WERI-Rb-1 (cell line): Measurements from ENCODE around the gene TSKU.

Source experiments
- DNase-seq: peaks from one replicate; pipeline ENCODE4 v3.0.0-alpha.2; 2020
- H3K27ac ChIP-seq: fragments of 250-450 bp; sonication (Bioruptor Pico); 2 replicates; pipeline ENCODE4 v1.5.1; 2020; ENCODE audit warnings: mild to moderate bottlenecking, moderate library complexity
- H3K27me3 ChIP-seq: fragments of 250-450 bp; sonication (Bioruptor Pico); 2 replicates; pipeline ENCODE4 v1.5.1; 2021; ENCODE audit warnings: mild to moderate bottlenecking, low read depth, moderate library complexity; ENCODE audit not compliant: insufficient read depth, severe bottlenecking
- H3K36me3 ChIP-seq: fragments of 250-450 bp; sonication (Bioruptor Pico); 2 replicates; pipeline ENCODE4 v1.5.1; 2020; ENCODE audit warnings: mild to moderate bottlenecking, moderate library complexity
- H3K4me3 ChIP-seq: 2 replicates; pipeline ENCODE4 v1.5.1; 2011; ENCODE audit warnings: low read depth, mild to moderate bottlenecking, control low read depth, low read length
- H3K9me3 ChIP-seq: fragments of 250-450 bp; sonication (Bioruptor Pico); 2 replicates; pipeline ENCODE4 v1.5.1; 2021; ENCODE audit warnings: mild to moderate bottlenecking, moderate library complexity; ENCODE audit not compliant: severe bottlenecking
- CTCF ChIP-seq: IDR thresholded peaks from 2 replicates; pipeline ENCODE4 v1.5.1; 2011; ENCODE audit warnings: low read depth, mild to moderate bottlenecking, control low read depth, inconsistent platforms, low read length

The TSKU gene

GRCh38 chr11:76841923-76842452 is 58.8 kb downstream of the TSKU start:
- Histone ChIP-seq H3K36me3 (no peaks in the 10 kb centered on the region), H3K27me3 (no peaks in the 10 kb centered on the region), H3K9me3 (no peaks in the 10 kb centered on the region), H3K4me3 (no peak overlapping the region), H3K27ac (no peak overlapping the region)
- TF ChIP-seq CTCF = no peak
- DNase-seq = no peak

GRCh38 chr11:76843907-76844306 is 60.8 kb downstream of the TSKU start:
- TF ChIP-seq CTCF = no peak
- Histone ChIP-seq H3K27ac (no peak overlapping the region), H3K36me3 (no peaks in the 10 kb centered on the region), H3K27me3 (no peaks in the 10 kb centered on the region), H3K4me3 (no peak overlapping the region), H3K9me3 (no peaks in the 10 kb centered on the region)
- no peak for DNase-seq

- DNase-seq = no peak
- no peak for TF ChIP-seq CTCF
- Histone ChIP-seq H3K36me3 (no peaks in the 10 kb centered on the region), H3K27ac (no peak overlapping the region), H3K27me3 (no peaks in the 10 kb centered on the region), H3K4me3 (no peak overlapping the region), H3K9me3 (no peaks in the 10 kb centered on the region)
Measured at GRCh38 chr11:76844511-76844910, 61.4 kb downstream of the TSKU start.

DNA sequence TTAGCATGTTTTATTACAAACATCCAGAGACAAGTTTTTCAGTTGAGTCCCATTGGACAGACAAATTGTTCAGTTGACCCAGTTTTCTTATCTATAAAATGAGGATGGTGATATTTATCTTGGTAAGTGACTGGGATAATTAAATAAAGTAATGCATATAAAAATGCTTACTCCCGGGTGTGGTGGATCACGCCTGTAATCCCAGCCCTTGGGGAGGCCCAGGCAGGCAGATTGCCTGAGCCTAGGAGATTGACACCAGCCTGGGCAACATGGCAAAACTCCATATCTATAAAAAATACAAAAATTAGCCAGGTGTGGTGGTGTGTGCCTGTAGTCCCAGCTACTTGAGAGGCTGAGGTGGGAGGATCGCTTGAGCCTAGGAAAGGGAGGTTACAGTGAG is 61.9 kb downstream of the TSKU start:
- H3K27me3 ChIP-seq = no peaks in the 10 kb centered on the region
- no peaks in the 10 kb centered on the region for H3K9me3 ChIP-seq
- DNase-seq = no peak
- H3K36me3 ChIP-seq = no peaks in the 10 kb centered on the region
- no peak overlapping the region for H3K27ac ChIP-seq
- no peak for TF ChIP-seq CTCF
- no peak overlapping the region for H3K4me3 ChIP-seq

DNA sequence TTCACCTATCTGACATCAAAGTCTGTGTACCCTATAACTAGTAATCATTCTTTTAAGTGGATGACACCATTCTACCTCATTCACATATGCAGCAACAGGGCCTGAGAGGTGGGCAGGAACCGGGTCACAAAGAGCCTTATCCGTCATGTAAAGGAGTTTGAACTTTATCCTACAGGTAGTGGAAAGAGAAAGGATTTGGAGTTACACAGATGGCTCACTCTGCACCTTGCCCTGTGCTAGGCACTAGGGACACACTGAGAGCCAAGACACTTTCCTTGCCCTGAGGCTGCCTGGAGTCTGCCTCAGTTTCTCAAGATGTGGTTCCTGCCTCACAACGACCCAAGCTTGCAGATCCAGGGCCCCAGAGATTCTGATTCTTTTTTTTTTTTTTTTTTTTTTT is 63.3 kb downstream of the TSKU start:
- no peaks in the 10 kb centered on the region for H3K36me3 ChIP-seq
- no peak overlapping the region for H3K4me3 ChIP-seq
- no peak for DNase-seq
- H3K9me3 ChIP-seq = no peaks in the 10 kb centered on the region
- no peaks in the 10 kb centered on the region for H3K27me3 ChIP-seq
- no peak for TF ChIP-seq CTCF
- no peak overlapping the region for H3K27ac ChIP-seq
